Measurements from ENCODE around the gene UGT1A1.

UGT1A1 gene

GRCh38 chr2:233760043-233760442, at the start of gene UGT1A1:
Gene UGT1A1, plus strand, starts transcription at chr2:233760270. Its CDS starts 18 bp downstream, at chr2:233760288.
- no peak for DNase-seq (ENCODE audit: low read depth)
- TF ChIP-seq, protein P1, sequence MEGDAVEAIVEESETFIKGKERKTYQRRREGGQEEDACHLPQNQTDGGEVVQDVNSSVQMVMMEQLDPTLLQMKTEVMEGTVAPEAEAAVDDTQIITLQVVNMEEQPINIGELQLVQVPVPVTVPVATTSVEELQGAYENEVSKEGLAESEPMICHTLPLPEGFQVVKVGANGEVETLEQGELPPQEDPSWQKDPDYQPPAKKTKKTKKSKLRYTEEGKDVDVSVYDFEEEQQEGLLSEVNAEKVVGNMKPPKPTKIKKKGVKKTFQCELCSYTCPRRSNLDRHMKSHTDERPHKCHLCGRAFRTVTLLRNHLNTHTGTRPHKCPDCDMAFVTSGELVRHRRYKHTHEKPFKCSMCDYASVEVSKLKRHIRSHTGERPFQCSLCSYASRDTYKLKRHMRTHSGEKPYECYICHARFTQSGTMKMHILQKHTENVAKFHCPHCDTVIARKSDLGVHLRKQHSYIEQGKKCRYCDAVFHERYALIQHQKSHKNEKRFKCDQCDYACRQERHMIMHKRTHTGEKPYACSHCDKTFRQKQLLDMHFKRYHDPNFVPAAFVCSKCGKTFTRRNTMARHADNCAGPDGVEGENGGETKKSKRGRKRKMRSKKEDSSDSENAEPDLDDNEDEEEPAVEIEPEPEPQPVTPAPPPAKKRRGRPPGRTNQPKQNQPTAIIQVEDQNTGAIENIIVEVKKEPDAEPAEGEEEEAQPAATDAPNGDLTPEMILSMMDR (IDR thresholded peaks at IDR 0.05; ENCODE audit: insufficient read depth, low read depth, low read length, missing control alignments) = no peak
- no peak within 1 kb of the TSS for H3K4me3 ChIP-seq (ENCODE audit: low read length)

GRCh38 chr2:233711312-233712008, 48.6 kb upstream of the UGT1A1 start:
- TF ChIP-seq, protein P1 (IDR thresholded peaks at IDR 0.05; ENCODE audit: insufficient read depth, low read depth, low read length, missing control alignments) = peak; percentile 96
- no peak overlapping the region for H3K4me3 ChIP-seq (ENCODE audit: low read length)
- peak; percentile 78 for DNase-seq (ENCODE audit: low read depth)

- TF ChIP-seq, protein P1 (IDR thresholded peaks at IDR 0.05; ENCODE audit: insufficient read depth, low read depth, low read length, missing control alignments) = no peak
- no peak for DNase-seq (ENCODE audit: low read depth)
- no peak within 1 kb of the TSS for H3K4me3 ChIP-seq (ENCODE audit: low read length)
Measured at GRCh38 chr2:233712611-233713261, 47.3 kb upstream of the UGT1A1 start, which contains the start of gene UGT1A5. Gene UGT1A5, plus strand, starts transcription at chr2:233712907. Its CDS starts 85 bp downstream, at chr2:233712992.

DNA sequence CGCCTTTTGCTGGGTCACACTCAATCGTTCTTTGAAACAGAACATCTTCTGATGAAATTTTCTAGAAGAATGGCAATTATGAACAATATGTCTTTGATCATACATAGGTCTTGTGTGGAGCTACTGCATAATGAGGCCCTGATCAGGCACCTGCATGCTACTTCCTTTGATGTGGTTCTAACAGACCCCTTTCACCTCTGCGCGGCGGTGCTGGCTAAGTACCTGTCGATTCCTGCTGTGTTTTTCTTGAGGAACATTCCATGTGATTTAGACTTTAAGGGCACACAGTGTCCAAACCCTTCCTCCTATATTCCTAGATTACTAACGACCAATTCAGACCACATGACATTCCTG, 46.8 kb upstream of the UGT1A1 start:
- H3K4me3 ChIP-seq (ENCODE audit: low read length) = no peak overlapping the region
- no peak for DNase-seq (ENCODE audit: low read depth)
- TF ChIP-seq, protein P1 (IDR thresholded peaks at IDR 0.05; ENCODE audit: insufficient read depth, low read depth, low read length, missing control alignments) = no peak

DNA sequence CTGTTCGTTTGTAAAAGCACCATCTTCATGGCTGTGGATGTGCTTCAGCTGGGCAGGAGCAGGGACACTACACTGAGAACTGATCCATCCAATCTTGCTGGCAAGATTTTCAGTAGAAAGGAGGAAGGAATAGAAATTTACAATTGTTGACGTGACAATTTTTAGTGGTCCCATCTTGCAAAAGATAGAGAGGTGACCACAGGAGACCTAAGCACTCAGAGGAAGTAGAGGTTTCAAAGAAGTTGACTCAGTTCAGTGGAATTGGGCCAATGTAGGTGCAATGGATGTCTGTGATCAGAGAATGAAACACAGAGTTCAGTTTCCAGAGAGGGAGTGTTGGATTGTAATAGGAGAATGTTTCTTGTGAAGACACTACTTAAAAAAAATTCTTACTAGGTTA, 45.9 kb upstream of the UGT1A1 start:
- no peak for DNase-seq (ENCODE audit: low read depth)
- TF ChIP-seq, protein P1 (IDR thresholded peaks at IDR 0.05; ENCODE audit: insufficient read depth, low read depth, low read length, missing control alignments) = no peak
- no peak overlapping the region for H3K4me3 ChIP-seq (ENCODE audit: low read length)

DNA sequence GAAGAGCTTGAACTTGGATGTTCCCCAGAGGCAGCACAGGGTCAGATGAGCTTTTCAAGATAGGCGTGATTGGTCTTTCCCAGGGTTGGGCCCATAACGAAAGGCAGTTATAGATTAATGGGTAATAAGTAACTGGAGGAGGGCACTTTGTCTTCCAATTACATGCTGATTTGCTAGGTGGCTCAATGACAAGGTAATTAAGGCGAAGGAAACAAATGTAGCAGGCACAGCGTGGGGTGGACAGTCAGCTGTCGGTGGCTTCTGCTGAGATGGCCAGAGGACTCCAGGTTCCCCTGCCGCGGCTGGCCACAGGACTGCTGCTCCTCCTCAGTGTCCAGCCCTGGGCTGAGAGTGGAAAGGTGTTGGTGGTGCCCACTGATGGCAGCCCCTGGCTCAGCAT, 41.5 kb upstream of the UGT1A1 start, which contains the start of gene UGT1A4:
Gene UGT1A4 (plus strand): TSS at position 185 of the 400 bp plus-strand sequence. CDS start 85 bp downstream, at position 270.
- no peak within 1 kb of the TSS for H3K4me3 ChIP-seq (ENCODE audit: low read length)
- DNase-seq (ENCODE audit: low read depth) = no peak

More for the DNA sequence above, 41.5 kb upstream of the UGT1A1 start, which contains the start of gene UGT1A4:
- TF ChIP-seq, protein P1 (IDR thresholded peaks at IDR 0.05; ENCODE audit: insufficient read depth, low read depth, low read length, missing control alignments) = no peak
